KMS-11 (cell line): ENCODE data around the gene DGUOK.
"Not testable (repeated sequence)": the region's sequence is repeated elsewhere in the genome, so short reads cannot be mapped to it uniquely, and the experiment has no call there.

Source experiments
- H2AFZ ChIP-seq: fragments of 200-600 bp; sonication (generic); 2 replicates; pipeline ENCODE4 v1.6.1; 2016; ENCODE audit warnings: antibody characterized with exemption, mixed run types, low read depth
- H3K27ac ChIP-seq: fragments of 200-600 bp; sonication (generic); 2 replicates; pipeline ENCODE4 v1.6.1; 2016; ENCODE audit warnings: mild to moderate bottlenecking, mixed run types
- H3K27me3 ChIP-seq: fragments of 200-600 bp; sonication (generic); 2 replicates; pipeline ENCODE4 v1.6.1; 2017; ENCODE audit warnings: mild to moderate bottlenecking, low read depth, mixed run types, moderate library complexity; ENCODE audit not compliant: insufficient read depth
- H3K36me3 ChIP-seq: fragments of 200-600 bp; sonication (generic); 2 replicates; pipeline ENCODE4 v1.6.1; 2017; ENCODE audit warnings: mild to moderate bottlenecking, mixed run types; ENCODE audit not compliant: insufficient read depth
- H3K4me1 ChIP-seq: fragments of 200-600 bp; sonication (generic); 2 replicates; pipeline ENCODE4 v1.6.1; 2016; ENCODE audit warnings: mild to moderate bottlenecking, low read depth, mixed run types; ENCODE audit not compliant: poor library complexity, severe bottlenecking
- H3K4me2 ChIP-seq: fragments of 200-600 bp; sonication (generic); 2 replicates; pipeline ENCODE4 v1.7.0; 2016; ENCODE audit warnings: mild to moderate bottlenecking, mixed run types
- H3K4me3 ChIP-seq: fragments of 200-600 bp; sonication (generic); IDR thresholded peaks from 2 replicates; pipeline ENCODE4 v1.6.1; 2017; ENCODE audit warnings: low read depth, low read length, mixed read lengths; ENCODE audit not compliant: insufficient read depth
- H3K79me2 ChIP-seq: fragments of 200-600 bp; sonication (generic); 2 replicates; pipeline ENCODE4 v1.6.1; 2016; ENCODE audit warnings: low read depth, mixed run types; ENCODE audit not compliant: insufficient read depth
- H3K9ac ChIP-seq: fragments of 200-600 bp; sonication (generic); 2 replicates; pipeline ENCODE4 v1.6.1; 2016; ENCODE audit warnings: mild to moderate bottlenecking, mixed run types
- H4K20me1 ChIP-seq: fragments of 200-600 bp; sonication (generic); 2 replicates; pipeline ENCODE4 v1.6.1; 2016; ENCODE audit warnings: mild to moderate bottlenecking, mixed run types; ENCODE audit not compliant: insufficient read depth
- TF ChIP-seq, protein P1 (sequence below): fragments of 200-600 bp; sonication (generic); conservative IDR thresholded peaks from 2 replicates; pipeline ENCODE4 v1.6.1; 2017; ENCODE audit warnings: low read depth, mild to moderate bottlenecking, antibody characterized with exemption, low read length, moderate library complexity, mixed read lengths

The DGUOK gene

DNA sequence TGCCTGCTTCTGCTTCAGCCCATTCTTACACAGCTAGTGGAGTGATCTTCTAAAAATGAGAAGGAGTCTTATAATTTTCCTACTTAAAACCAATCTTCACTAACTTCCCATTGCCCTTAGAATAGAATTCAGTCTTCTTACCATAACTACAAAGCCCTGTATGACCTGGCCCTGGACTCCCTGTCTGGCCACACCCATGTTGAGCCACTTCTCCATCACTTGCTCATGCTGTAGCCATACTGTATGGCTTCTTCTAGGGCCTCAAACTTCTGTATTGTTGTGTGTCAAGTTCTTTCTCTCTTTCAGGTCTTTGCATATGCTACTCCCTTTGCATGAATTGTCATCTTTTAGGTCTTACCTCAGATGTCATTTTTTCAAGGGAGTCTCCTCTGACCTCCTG, 11.2 kb downstream of the DGUOK start:
- no peaks in the 10 kb centered on the region for H3K36me3 ChIP-seq
- no peak overlapping the region for H3K4me3 ChIP-seq
- H2AFZ ChIP-seq, result no peak overlapping the region
- peaks cover 11% of the 10 kb centered on the region for H3K4me1 ChIP-seq
- no peak overlapping the region for H3K4me2 ChIP-seq
- H3K27ac ChIP-seq, result no peak overlapping the region
- 0 out of 2 replicates have a peak, but pooled peaks cover 3% of the 10 kb centered on the region for H4K20me1 ChIP-seq
- no peak overlapping the region for H3K9ac ChIP-seq
- TF ChIP-seq, protein P1, sequence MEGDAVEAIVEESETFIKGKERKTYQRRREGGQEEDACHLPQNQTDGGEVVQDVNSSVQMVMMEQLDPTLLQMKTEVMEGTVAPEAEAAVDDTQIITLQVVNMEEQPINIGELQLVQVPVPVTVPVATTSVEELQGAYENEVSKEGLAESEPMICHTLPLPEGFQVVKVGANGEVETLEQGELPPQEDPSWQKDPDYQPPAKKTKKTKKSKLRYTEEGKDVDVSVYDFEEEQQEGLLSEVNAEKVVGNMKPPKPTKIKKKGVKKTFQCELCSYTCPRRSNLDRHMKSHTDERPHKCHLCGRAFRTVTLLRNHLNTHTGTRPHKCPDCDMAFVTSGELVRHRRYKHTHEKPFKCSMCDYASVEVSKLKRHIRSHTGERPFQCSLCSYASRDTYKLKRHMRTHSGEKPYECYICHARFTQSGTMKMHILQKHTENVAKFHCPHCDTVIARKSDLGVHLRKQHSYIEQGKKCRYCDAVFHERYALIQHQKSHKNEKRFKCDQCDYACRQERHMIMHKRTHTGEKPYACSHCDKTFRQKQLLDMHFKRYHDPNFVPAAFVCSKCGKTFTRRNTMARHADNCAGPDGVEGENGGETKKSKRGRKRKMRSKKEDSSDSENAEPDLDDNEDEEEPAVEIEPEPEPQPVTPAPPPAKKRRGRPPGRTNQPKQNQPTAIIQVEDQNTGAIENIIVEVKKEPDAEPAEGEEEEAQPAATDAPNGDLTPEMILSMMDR, result no peak
- H3K79me2 ChIP-seq, result peaks cover 40% of the 10 kb centered on the region; the same call in 1 of the 2 replicates
- no peaks in the 10 kb centered on the region for H3K27me3 ChIP-seq

DNA sequence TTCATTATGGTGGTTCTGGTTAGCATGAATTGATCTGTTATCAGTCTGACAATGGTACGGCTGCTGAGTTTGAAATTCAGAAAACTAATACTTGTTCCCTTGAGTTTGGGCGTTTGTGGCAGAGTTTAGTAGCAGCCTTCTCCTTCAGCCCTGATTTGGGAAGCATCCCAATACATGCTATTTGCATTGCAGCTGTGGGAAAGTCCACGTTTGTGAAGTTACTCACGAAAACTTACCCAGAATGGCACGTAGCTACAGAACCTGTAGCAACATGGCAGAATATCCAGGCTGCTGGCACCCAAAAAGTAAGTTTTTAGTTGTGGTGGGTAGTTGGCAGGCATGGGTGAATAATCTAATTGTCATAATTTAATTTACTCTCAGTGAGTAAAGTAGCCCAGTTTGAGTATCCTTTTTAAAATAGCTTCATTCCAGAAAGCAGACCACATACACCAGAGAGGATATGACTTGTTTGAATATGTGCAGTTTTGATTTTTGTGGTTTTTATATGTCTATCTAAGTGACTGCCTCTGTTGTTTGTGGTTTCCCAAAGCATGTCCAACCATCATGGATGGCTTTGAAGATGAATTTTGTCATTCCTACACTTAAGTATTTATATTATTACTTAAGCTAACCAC, 12.2 kb downstream of the DGUOK start:
- H3K36me3 ChIP-seq, result no peaks in the 10 kb centered on the region
- no peak overlapping the region for H2AFZ ChIP-seq
- no peaks in the 10 kb centered on the region for H3K27me3 ChIP-seq
- no peak overlapping the region for H3K4me3 ChIP-seq
- H3K9ac ChIP-seq, result no peak overlapping the region
- H3K27ac ChIP-seq, result no peak overlapping the region
- no peak overlapping the region for H3K4me2 ChIP-seq
- TF ChIP-seq, protein P1, result no peak
- H4K20me1 ChIP-seq, result 0 out of 2 replicates have a peak, but pooled peaks cover 3% of the 10 kb centered on the region
- peaks cover 43% of the 10 kb centered on the region; the same call in 1 of the 2 replicates for H3K79me2 ChIP-seq
- peaks cover 11% of the 10 kb centered on the region for H3K4me1 ChIP-seq

DNA sequence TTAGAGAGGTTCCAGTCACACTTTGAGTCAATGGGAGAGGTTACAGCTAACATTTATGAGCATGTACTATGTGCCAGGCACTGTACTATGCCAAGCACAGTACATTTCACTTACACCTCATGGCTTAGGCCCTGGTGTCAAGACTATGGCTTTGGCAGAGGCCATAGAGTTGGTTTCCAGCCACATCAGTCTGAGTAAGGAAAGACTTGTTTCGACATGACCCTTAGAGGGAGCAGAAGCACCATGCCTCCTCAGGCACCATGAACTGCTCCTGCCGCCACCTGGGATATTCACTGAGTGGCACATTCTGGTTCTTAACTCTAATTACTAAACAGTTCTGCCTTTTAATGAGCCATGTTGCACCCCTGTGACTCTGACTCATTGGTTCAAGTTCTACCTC, 12.7 kb downstream of the DGUOK start:
- Histone ChIP-seq H3K9ac (no peak overlapping the region), H4K20me1 (0 out of 2 replicates have a peak, but pooled peaks cover 3% of the 10 kb centered on the region), H2AFZ (no peak overlapping the region), H3K27me3 (no peaks in the 10 kb centered on the region), H3K4me3 (no peak overlapping the region), H3K27ac (no peak overlapping the region), H3K36me3 (no peaks in the 10 kb centered on the region), H3K4me2 (no peak overlapping the region), H3K79me2 (peaks cover 43% of the 10 kb centered on the region; the same call in 1 of the 2 replicates), H3K4me1 (peaks cover 11% of the 10 kb centered on the region)
- TF ChIP-seq, protein P1, result no peak

DNA sequence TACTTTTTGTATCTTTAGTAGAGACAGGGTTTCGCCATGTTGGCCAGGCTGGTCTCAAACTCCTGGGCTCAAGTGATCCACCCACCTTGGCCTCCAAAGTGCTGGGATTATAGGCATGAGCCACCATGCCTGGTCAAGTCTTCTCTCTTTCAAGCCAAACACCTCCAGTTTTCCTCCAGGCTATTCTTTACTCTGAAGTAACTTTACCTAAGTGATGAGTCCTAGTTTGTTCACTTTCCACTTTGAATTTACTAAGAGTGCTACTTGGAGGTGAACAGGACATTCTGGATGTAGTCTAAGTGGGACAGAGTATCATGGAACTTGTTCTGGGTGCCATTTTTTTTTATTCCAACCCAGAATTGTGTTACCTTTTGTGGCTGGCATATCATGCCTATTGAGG, 13.4 kb downstream of the DGUOK start:
- Histone ChIP-seq H3K4me1 (peaks cover 11% of the 10 kb centered on the region), H3K79me2 (peaks cover 45% of the 10 kb centered on the region; the same call in 1 of the 2 replicates)
- H3K27ac ChIP-seq, H3K27me3 ChIP-seq, H4K20me1 ChIP-seq, H3K4me3 ChIP-seq, H3K9ac ChIP-seq, H3K36me3 ChIP-seq, H2AFZ ChIP-seq, H3K4me2 ChIP-seq: not testable (repeated sequence)

DNA sequence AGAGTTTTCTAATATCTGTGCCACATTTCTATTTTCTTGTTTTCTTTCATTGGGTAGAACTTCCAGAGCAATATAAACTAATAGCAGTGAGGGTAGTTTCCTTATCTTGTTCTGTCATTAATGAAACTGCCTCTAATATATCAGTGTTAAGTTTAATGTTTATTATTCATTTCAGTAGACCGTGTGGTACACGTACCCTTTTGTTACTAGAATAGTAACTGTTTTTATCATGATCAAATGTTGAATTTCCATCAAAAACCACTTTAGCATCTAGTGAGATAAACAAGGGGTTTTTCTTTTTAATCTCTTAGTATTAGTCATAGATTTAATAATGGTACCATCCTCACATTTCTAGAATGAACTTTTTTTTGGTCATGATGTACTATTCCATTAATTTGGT, 16.0 kb downstream of the DGUOK start:
- peaks cover 14% of the 10 kb centered on the region; the same call in 1 of the 2 replicates for H3K36me3 ChIP-seq
- H3K27ac ChIP-seq, result no peak overlapping the region

More for the DNA sequence above, 16.0 kb downstream of the DGUOK start:
- TF ChIP-seq, protein P1, result no peak
- Histone ChIP-seq H2AFZ (no peak overlapping the region), H3K9ac (no peak overlapping the region), H3K4me3 (no peak overlapping the region), H3K27me3 (no peaks in the 10 kb centered on the region), H3K79me2 (peaks cover 39% of the 10 kb centered on the region; the same call in 1 of the 2 replicates), H3K4me1 (peaks cover 11% of the 10 kb centered on the region), H4K20me1 (no peaks in the 10 kb centered on the region), H3K4me2 (no peak overlapping the region)
